EL (cell line): ENCODE measurements around the gene DACT3.
A peak's percentile ranks its signal among the peaks of the same experiment; 100 is the strongest.

Experiments
- DNase-seq: peaks from one replicate; pipeline ENCODE4 v3.0.0-alpha.2; 2016

DACT3 gene, protein sequence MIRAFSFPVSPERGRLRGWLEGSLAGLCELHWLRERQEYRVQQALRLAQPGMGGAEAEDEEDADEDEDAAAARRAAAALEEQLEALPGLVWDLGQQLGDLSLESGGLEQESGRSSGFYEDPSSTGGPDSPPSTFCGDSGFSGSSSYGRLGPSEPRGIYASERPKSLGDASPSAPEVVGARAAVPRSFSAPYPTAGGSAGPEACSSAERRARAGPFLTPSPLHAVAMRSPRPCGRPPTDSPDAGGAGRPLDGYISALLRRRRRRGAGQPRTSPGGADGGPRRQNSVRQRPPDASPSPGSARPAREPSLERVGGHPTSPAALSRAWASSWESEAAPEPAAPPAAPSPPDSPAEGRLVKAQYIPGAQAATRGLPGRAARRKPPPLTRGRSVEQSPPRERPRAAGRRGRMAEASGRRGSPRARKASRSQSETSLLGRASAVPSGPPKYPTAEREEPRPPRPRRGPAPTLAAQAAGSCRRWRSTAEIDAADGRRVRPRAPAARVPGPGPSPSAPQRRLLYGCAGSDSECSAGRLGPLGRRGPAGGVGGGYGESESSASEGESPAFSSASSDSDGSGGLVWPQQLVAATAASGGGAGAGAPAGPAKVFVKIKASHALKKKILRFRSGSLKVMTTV

DNA sequence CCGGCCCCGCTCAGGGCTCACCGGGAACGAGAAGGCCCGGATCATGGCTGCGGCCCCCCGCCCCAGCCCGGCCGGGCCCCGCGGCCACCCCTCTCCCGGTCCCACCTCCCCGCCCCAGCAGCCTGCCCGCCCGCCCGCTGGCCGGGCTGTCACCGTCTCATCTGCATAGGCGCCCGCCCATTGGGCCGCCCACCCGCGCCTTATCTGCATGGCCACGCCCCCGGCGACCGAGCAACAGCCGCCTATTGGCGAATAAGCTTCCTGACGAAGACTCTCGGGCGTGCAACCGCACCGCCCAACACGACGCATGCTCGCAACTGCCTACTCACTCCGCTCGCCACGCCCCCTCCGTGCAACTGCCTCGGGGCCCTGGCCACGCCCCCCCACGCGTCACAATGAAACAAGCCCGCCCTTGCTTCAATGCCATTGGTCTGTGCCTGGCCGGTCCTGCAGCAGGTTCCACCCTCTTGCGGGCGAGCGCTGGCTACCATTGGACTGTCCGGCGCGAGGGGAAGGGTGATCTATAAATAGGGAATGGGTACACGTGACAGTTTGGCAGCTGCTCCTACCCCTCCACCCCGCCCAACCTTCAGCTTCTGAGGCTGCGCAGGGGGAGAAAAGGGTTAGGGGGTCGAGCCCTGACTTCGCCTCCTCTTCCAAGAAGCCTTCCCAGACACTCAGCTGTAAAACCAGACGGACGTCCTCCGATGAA is at the start of gene DACT3:
DACT3 (minus strand) TSS at position 163 of the 712 bp plus-strand sequence; CDS start at position 45, 118 bp downstream.
- DNase-seq, result peak; percentile 100

DNA sequence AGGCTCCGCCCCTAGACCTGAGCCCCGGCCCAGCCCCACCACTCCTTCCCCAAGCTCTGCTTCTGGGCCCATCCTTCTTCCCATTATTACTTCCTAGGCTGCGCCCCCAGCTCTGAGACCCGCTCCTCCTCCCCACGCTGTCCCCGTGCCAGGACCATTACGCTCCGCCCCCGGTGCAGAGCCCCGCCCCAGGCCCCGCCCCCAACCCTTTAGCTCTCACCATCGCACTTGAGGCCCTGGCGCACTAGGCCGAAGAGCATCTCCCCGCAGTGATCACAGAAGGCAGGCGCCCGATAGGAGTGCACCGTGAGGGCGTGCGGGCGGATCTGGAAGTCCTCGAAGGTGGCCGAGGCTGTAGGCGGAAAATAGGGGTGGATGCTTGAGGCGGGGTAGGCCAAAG is 49.7 kb upstream of the DACT3 start:
- no peak for DNase-seq

DNA sequence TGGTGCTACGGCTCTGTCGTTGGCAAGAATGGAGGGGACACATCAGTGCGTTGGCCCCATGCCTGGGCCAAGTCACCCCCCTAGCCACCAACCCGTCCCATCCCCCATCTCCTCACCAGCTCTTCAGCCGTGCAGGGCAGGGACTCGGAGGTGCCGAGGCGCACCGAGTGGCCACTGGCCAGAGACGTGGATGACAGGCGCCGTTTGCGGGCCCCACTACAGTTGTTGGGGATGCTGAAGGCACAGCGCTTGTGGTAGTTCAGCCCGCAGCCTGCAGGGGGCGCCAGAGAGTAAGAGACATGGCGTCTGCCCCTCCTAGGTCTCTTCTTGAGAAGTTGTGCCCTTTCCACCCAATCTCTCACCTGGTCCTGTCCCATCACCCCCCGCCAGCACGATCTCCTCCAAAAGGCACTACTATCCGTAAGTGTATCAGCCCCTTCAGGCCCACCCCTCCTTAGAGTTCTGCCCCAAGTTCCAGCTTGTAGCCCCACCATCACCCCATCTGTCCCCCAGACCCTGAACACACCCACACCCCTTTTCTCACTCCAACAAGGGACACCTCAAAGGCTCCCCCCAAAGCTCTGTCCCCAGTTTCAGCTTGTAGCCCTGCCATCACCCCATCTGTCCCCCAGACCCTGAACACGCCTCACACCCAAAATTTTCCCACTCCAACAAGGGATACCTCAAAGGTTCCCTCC is 43.5 kb upstream of the DACT3 start:
- DNase-seq, result peak; percentile 55

DNA sequence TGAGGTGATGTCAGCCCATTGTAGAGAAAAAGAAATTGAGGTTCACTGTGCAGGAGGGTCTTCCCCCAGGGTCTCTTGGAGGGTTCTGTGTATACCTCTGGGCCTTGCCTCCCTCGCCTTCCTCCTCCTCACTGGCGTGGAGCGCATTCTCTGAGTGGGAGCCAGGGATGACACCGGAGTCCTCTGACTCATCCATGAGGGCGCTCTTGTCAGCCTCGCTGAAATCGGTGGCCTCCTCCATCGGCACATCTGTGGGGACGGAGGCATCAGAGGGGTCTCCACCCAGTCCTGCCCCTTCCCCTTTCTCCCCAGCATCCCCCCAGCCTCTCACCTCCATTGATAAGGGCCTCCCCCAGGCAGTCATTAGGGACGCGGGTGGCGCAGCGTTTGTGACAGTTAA is 39.7 kb upstream of the DACT3 start:
- no peak for DNase-seq

DNA sequence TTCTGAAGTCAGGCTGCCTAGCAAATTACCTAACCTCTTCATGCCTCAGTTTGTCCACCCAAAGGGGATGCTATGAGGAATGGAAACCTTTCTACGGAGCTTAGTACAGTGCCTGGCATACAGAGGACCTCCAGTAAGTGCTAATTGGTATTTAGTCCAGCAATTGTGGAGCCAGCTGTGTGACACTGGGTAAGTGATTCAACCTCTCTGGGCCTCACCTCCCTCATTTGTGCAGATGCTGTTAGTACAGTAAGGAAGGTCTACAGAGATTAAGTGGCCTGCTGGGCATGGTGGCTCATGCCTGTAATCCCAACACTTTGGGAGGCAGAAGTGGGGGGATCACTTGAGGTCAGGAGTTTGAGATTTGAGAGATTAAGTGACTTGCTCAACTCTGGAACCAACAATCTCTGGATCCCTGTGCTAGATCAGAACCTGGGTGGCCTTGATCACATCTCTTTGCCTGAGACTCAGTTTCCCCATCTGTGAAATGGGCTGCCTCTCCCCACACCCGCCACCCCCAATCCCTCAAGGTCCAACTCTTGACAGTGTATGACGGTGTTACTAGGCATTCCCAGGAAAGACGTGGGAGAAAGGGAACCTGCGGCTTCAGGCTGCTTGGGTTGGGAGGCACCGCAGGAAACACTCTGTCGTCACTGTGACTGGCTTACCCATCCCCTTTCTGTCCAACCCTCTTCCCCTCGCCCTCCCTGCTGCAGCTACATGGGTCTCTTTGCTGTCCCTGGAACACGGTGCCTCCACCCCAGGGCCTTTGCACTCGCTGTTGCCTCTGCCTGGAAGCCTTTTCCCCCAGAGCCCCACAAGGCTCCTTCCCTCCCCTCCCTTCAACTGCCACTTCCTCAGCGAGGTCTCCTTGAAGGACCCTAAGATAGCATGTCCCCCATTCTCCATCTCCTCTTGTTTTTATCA is 37.7 kb upstream of the DACT3 start:
- DNase-seq, result no peak

DNA sequence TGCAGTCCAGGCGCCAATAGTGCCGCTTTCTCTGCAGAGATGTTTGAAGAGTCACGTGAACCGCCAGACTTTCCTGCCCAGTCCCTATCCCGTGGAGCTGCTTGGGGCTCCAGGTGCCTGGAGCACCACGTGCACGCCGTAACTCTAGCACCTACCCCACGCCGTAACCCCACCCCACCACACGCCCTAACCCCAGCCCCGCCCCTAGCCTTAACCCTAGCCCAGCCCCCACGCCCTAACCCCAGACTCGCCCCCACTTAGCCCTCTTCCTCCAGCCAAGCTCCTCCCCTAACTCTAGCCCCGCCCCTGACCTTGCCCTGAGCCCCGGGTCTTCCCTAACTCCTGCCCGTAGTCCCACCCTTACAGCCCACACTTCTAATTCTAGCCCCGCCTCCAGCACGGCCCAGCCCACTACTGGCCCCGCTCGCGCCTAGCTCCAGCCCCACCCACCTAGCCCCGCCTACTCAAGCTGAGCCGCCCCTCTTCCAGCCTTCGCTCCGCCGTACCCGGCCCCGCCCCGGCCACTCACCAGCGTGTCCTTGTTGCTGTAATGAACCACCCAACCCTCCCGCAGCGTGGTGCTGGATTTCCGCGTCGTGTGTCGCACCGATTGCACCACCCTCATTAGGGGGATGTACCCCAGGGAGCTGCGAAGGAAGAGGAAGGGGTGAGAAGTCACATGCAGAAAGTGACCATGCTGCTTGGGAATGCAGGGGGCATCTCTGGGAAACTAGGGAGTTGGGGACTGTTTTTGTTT is 36.4 kb upstream of the DACT3 start:
- peak; percentile 18 for DNase-seq

DNA sequence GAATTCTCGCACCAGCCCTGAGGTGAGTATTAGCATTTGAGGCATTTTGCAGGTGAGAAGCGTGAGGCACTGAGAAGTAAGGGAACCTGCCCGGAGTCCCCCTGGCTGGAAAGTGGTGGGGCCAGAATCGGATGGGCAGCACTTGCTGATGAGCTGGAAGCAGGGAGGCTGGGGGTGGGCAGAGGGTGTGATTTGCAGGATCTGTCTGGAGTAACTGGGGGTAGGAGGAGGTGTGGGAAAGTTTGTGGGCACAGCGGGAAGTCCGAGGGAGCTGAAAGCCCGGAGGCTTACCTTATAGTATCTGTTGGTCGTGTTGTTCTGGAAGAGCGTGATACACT is 35.9 kb upstream of the DACT3 start:
- DNase-seq, result no peak

DNA sequence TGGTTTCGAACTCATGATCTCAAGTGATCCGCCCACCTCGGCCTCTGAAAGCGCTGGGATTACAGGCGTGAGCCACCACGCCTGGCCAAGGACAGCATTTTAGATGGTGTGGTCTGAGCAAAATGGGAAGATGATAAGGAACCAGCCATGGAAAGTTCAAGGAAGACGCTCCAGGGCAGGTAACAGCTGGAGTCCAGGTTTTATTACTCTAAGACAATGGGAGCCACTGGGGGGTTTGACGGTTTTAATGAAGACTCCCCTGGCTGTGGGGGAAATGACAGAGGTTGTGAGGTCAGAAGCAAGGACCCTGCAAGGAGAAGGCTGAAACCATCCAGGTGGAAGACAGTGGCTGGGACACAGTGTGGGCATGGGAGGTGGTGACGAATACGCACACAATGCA is 35.1 kb upstream of the DACT3 start:
- DNase-seq, result no peak

DNA sequence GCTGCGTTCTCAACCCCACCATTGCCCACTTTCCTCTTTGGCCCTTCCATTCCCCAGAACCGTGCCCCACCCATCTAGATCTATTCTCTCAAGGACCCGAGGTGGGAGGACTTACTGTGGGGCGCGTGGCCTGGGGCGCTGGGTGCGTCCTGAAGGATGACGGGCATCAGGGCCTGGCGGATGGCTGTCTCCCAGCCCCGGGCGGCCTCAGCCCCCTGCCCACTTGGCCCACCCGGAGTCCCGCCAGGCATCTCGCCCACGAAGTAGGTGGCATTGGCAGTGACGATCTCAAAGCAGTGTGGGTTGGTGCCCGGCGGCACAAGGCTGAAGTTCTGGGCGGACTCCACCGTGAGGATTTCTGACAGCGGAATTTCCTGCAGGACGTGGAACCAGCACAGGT is 32.8 kb upstream of the DACT3 start:
- no peak for DNase-seq

DNA sequence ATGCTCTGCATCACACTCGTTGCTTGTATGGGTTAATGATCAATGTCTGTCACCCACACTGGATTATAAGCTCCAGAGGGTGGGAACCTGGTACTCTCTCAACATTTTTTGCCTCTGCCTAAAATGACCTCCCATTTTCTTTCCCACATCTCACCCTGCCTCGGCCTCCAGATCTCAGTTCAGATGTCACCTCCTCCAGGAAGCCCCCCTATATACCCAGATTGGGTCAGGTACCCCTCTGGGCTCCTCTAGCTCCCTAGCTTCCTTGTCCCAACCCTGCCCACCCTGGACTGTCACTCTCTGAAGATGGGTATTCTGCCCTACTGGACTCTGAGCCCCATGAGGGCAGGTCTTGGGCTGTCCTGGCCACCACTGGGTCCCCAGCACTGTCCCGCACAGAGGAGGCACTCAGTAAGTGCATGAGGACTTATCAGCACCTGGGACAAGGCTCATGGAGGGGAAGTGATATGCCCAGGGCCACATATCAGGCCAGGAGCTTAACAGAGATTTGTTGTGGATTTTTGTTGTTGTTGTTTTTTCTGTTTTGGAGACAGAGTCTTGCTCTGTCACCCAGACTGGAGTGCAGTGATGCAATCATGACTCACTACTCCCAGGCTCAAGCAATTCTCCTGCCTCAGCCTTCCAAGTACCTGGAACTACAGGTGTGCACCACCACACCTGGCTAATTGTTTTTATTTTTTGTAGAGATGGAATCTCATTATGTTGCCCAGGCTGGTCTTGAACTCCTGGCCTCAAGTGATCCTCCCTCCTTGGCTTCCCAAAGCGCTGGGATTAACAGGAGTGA is 32.1 kb upstream of the DACT3 start:
- no peak for DNase-seq

DNA sequence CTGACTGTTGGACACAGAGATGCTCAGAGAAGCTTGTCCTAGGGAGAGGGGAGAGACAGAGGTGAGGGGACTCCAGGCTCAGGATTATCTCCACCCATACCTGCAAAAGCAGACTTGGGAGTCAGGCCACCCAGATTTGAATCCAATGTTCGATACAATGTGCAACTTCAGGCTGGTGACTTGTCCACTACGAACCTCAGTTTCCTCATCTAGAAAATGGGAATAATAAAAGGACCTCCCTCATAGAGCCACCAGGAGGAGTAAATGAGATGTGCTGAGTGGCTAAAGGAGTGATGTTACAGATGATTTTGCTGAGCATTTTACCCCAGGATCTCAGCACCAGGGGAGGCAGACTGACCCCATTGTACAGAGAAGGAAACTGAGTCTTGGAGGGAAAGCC is 31.0 kb upstream of the DACT3 start:
- no peak for DNase-seq

DNA sequence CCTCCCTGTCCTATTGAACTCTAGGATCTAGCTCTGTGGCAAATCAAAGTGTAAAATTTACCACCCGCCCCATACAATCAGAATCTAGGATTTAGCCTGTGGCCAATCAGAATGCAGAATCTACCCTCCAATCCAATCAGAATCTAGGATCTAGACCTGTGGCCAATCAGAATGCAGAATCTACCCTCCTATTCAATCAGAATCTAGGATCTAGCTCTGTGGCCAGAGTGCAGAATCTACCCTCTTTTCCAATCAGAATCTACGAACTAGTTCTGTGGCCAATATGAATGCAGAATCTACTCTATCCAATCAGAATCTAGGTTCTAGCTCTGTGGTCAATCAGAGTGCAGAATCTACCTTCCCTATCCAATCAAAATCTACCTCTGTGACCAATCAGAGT is 30.1 kb upstream of the DACT3 start:
- DNase-seq, result no peak

DNA sequence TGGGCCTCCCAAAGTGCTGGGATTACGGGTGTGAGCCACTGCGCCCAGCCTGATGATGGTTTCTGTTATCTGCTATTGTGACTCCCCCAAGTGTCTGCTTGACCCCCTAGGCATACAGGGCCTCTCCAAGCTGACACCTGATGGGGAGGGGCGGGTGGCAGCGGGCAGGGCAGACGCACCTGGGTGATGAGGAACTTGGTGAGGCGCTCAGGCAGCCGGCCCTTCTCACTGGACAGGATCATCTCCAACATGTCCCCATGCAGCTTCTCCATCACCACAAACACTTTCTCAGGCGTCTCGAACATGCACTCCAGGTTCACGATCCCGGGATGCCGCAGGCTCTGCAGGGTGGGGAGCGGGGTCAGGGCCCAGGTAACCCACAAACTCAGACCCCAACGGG is 28.4 kb upstream of the DACT3 start:
- DNase-seq, result no peak

DNA sequence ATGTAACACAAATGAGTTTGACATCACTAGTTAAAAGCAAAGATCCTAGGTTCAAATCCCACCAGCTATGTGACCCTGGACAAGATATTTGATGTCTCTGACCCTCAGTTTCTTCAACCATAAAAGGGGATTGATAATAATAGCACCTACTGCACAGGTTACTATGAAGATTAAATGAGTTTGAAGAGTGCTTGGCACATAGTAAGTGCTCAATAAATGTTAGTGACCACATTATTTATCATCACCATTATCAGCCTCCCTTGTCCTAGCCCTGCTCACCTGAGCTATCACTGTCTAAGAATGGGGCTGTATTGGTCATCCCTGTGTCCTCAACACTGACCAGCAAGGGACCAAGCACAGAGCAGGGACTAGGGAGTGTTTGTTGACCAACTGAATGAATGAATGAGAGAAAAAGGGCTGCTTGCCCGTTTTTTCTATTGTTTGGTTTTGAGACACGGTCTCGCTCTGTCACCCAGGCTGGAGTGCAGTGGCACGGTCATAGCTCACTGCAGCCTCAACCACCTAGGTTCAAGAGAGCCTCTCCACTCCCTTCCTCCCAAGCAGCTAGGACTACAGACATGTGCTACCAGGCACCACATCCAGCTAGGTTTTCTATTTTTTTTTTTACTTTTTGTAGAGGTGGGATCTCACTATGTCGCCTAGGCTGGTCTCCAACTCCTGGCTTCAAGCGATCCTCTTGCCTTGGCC is 26.6 kb upstream of the DACT3 start:
- DNase-seq, result no peak

DNA sequence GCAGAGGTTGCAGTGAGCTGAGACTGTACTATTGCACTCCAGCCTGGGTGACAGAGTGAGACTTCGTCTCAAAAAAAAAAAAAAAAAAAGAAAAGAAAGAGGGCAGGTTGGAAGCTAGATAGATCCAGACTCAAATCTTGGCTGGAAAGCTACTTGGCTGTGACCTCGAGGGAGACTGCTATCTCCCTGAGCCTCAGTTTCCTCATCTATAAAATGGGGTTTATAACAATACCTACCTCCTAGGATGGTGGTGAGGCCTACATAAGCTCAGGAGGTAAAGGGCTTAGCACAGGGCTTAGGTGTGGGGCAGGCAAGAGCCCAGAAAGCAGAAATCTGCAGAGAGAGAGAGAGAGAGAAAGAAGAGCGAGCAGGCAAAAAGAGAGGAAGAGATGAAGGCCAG is 24.2 kb upstream of the DACT3 start:
- no peak for DNase-seq

DNA sequence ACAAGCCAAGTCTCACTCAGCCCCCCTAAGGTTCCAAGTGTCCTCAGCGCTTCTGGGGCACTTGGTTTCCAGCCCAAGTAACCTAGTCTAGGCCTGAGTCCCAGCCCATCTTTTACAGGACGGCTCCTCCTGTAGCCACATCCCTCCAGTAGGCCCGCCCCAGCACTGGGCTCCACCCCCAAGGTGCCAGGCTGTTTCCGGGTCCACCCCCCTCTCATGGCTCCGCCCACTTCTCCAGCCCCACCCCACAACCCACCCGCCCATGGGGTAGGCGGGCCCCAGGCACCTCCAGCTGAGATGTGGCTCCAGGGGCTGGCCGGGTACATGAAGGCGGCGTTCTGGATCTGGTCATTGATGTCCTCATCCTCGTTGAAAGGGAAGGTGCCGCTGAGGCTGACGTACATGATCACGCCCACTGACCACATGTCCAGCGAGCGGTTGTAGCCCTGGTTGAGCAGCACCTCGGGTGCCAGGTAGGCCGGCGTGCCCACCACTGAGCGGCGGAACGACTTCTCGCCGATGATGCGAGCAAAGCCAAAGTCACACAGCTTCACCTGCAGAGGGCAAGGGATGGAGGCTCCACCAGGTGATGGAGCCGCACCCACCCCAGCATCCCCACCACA is 17.2 kb upstream of the DACT3 start:
- DNase-seq, result peak; percentile 26

DNA sequence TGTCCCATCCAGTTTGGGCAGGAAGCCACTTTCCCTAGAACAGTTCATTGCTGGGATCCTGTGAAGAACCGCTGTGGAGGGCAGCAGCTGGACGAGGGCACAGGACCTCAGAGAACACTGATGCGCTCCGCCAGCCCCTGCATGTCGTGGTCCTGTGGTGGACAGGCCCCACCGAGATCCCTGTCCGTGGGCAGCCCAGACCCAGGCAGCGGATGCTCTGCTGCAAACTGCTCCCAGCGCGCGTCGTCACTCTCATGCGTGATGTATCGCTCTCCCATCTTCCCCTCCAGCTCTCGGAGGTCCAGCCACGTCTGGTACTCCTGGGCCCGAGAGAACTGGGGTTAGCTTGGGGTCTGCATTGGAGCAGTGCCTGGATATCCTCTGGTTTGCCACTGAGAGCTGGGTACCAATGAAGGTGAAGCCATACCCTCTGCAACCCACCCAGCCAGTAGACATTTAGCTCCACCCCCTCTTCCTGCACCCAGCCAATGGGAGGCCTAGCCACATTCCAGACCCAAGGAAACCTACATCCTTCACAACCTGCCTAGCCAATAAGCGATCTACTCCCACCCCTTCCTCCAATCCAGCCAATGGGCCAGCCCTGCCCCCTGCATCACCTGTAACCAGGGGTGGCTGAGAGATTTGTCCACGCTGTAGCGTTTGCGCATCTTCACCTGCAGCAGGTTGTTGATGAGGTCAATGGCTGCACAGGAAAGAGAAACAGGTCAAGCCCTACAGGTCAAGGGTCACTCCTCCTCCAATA is 13.6 kb upstream of the DACT3 start:
- peak; percentile 22 for DNase-seq

DNA sequence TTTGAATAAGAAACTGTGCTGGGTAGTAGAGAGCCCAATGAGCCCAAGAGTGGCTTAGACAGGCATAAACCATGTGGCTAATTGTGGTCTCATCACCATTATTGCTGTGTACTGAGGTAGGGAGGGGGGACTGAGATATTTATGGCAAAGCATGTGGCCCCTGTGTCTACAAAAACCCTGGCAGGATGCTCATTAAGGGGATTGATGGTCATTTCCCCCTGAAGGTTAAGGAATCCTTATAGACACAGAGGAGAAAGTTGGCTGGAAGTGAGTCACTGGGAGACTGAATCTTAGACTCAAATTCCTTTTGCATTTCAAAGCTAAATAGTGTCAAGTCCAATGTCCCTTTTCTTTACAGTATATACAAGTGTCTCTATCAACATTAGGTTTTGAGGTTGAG is 9.8 kb upstream of the DACT3 start:
- DNase-seq, result peak; percentile 64

DNA sequence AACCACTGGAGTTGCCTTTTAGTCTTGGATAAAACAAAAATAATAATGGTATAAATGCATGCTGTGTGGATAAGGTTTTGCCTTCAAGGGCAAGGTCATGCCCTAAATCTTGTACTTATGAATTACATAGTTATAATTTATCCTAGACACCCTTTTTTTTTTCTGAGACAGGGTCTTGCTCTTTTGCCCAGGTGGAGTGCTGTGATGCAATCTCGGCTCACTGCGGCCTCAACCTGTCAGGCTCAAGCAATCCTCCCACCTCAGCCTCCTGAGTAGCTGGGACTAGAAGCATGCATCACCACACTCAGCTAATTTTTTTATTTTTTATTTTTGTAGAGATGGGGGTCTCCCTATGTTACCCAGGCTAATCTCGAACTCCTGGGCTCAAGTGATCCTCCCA is 7.7 kb upstream of the DACT3 start:
- no peak for DNase-seq
